Suprapubic skin (tissue), 3 donors: ENCODE measurements around the gene RRP12.

ENCODE experiments used
- POLR2A ChIP-seq, 2 donors: fragments of 450-650 bp; IDR thresholded peaks; one replicate each; pipeline ENCODE4 v1.6.1; 2017; ENCODE audit warnings: antibody characterized with exemption in 2 of 2, mild to moderate bottlenecking in 2 of 2, moderate library complexity in 2 of 2
- TF ChIP-seq, protein P1 (sequence below), 2 donors: fragments of 200-600 bp in 1 of 2; fragments of 450-650 bp in 1 of 2; sonication (generic) in 1 of 2; IDR thresholded peaks; one replicate each; pipeline ENCODE4 v1.5.1; 2016 to 2019; ENCODE audit warnings: antibody characterized with exemption in 2 of 2, mild to moderate bottlenecking in 1 of 2, moderate library complexity in 1 of 2

DNA sequence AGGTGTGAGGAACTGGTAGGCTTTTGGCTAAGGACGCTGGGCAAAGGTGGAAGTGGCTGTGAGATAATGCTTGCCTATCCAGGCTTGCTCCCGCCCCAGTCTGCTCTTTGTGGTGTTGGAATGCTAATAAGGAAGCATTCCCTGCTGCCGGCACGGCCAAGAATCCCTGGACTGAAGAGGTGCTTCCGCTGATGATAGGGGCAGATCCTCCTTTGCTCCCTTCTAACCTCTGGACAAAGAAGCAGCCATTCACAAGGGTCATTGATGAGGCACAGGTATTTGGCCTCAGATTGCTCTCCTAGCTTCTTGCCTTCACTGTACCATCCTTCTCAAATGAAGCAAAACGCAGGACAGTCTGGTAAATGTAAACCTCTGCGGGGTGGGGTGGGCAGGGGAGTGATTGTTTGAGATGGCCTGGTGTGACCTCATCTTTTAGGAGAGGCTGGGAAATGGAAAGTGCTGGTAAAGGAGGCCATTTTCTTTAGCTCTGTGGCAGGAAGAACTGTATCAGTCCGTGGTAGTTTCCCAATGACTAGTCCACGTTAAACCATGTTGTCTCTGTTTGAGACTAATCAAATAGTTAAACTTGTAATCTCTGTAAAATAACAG is 26.5 kb upstream of the RRP12 start:
- TF ChIP-seq, protein P1, sequence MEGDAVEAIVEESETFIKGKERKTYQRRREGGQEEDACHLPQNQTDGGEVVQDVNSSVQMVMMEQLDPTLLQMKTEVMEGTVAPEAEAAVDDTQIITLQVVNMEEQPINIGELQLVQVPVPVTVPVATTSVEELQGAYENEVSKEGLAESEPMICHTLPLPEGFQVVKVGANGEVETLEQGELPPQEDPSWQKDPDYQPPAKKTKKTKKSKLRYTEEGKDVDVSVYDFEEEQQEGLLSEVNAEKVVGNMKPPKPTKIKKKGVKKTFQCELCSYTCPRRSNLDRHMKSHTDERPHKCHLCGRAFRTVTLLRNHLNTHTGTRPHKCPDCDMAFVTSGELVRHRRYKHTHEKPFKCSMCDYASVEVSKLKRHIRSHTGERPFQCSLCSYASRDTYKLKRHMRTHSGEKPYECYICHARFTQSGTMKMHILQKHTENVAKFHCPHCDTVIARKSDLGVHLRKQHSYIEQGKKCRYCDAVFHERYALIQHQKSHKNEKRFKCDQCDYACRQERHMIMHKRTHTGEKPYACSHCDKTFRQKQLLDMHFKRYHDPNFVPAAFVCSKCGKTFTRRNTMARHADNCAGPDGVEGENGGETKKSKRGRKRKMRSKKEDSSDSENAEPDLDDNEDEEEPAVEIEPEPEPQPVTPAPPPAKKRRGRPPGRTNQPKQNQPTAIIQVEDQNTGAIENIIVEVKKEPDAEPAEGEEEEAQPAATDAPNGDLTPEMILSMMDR (IDR thresholded peaks at IDR 0.05), result no peak
- TF ChIP-seq POLR2A (IDR thresholded peaks at IDR 0.05), result no peak
